ENCODE measurements around the gene CBARP.
"Not testable (repeated sequence)": the region's sequence is repeated elsewhere in the genome, so short reads cannot be mapped to it uniquely, and the experiment has no call there.

The CBARP gene

GRCh38 chr19:1252821-1253513, 15.2 kb upstream of the CBARP start:
- peak; percentile 97 for DNase-seq (ENCODE audit: low read depth, low spot score)

- peak; percentile 97 for DNase-seq (ENCODE audit: low read depth, low spot score)
These were observed 14.5 kb upstream of the CBARP start for GRCh38 chr19:1252221-1252820.

GRCh38 chr19:1251330-1252220, 13.8 kb upstream of the CBARP start:
- peak; percentile 70 for DNase-seq (ENCODE audit: low read depth, low spot score)

- DNase-seq (ENCODE audit: low read depth, low spot score): peak; percentile 82
These were observed 12.8 kb upstream of the CBARP start for GRCh38 chr19:1250437-1251260.

GRCh38 chr19:1249990-1250436, 12.2 kb upstream of the CBARP start:
- no peak for DNase-seq (ENCODE audit: low read depth, low spot score)

- peak; percentile 99 for DNase-seq (ENCODE audit: low read depth, low spot score)
These were observed 11.6 kb upstream of the CBARP start for GRCh38 chr19:1249298-1249989.

GRCh38 chr19:1248786-1249297, 11.0 kb upstream of the CBARP start:
- DNase-seq (ENCODE audit: low read depth, low spot score): peak; percentile 92

GRCh38 chr19:1248139-1248785, 10.5 kb upstream of the CBARP start, which contains the start of gene MIDN:
TSS of gene MIDN (plus strand) at chr19:1248583. CDS start at chr19:1250297, 1,714 bp downstream.
- DNase-seq (ENCODE audit: low read depth, low spot score): peak; percentile 95

GRCh38 chr19:1247748-1248138, 9.9 kb upstream of the CBARP start:
- DNase-seq (ENCODE audit: low read depth, low spot score): no peak

GRCh38 chr19:1246265-1247087, 8.7 kb upstream of the CBARP start:
- not testable (repeated sequence) for DNase-seq (ENCODE audit: low read depth, low spot score)

- no peak for DNase-seq (ENCODE audit: low read depth, low spot score)
These were observed 7.9 kb upstream of the CBARP start for GRCh38 chr19:1245494-1246264.

GRCh38 chr19:1244693-1245451, 7.1 kb upstream of the CBARP start:
- no peak for DNase-seq (ENCODE audit: low read depth, low spot score)

GRCh38 chr19:1243768-1244692, 6.2 kb upstream of the CBARP start:
- DNase-seq (ENCODE audit: low read depth, low spot score): peak; percentile 92

- DNase-seq (ENCODE audit: low read depth, low spot score): peak; percentile 98
These were observed 3.8 kb upstream of the CBARP start, which contains the start of gene ATP5F1D for GRCh38 chr19:1241417-1242095. TSS of gene ATP5F1D (plus strand) at chr19:1241751. CDS start at chr19:1241851, 100 bp downstream.

GRCh38 chr19:1240925-1241324, 3.1 kb upstream of the CBARP start:
- DNase-seq (ENCODE audit: low read depth, low spot score): no peak
